Common myeloid progenitor, CD34-positive (primary cell): ENCODE measurements around the gene OR1Q1.

Experiments
- CTCF ChIA-PET: fragments of 350-600 bp; sonication (Branson Sonifier 250); formaldehyde crosslinking; loops from one replicate; lab custom pipeline; 2021; ENCODE audit warnings: antibody characterized with exemption; lab: Charles Lee
- POLR2A ChIA-PET: fragments of 350-600 bp; sonication (Branson Sonifier 250); formaldehyde crosslinking; loops from one replicate; lab custom pipeline; 2021; ENCODE audit warnings: antibody characterized with exemption; lab: Charles Lee
- DNase-seq, 3 donors: peaks; one replicate each; pipeline versions ENCODE4 v3.0.0 to v3.0.0-alpha.2; 2013
- H3K27ac ChIP-seq, 2 experiments: 1 replicate in 1 of 2; 2 replicates in 1 of 2; pipeline ENCODE4 v1.7.0; 2013; ENCODE audit warnings: inconsistent platforms in 2 of 2, low read length in 2 of 2, mild to moderate bottlenecking in 2 of 2, low read depth in 1 of 2, moderate library complexity in 1 of 2; ENCODE audit not compliant: severe bottlenecking in 2 of 2, insufficient read depth in 1 of 2, poor library complexity in 1 of 2
- H3K27me3 ChIP-seq, 5 experiments: replicated peaks in 2 of 5; 1 replicate in 3 of 5; 2 replicates in 2 of 5; pipeline versions ENCODE4 v1.6.1 to v1.7.0; 2013; ENCODE audit warnings: low read length in 4 of 5, mild to moderate bottlenecking in 2 of 5, moderate library complexity in 2 of 5, inconsistent platforms in 1 of 5; ENCODE audit not compliant: insufficient read depth in 5 of 5, control insufficient read depth in 4 of 5
- H3K36me3 ChIP-seq, 4 experiments: 1 replicate in 2 of 4; 2 replicates in 2 of 4; pipeline versions ENCODE4 v1.6.1 to v1.7.0; 2013; ENCODE audit warnings: low read length in 3 of 4, control low read depth in 1 of 4, mild to moderate bottlenecking in 1 of 4; ENCODE audit not compliant: control insufficient read depth in 4 of 4, insufficient read depth in 4 of 4
- H3K4me1 ChIP-seq, 4 experiments: 1 replicate in 3 of 4; 2 replicates in 1 of 4; pipeline versions ENCODE4 v1.6.1 to v1.7.1; 2013; ENCODE audit warnings: low read length in 3 of 4, mild to moderate bottlenecking in 3 of 4, control low read depth in 1 of 4, inconsistent platforms in 1 of 4, moderate library complexity in 1 of 4; ENCODE audit not compliant: control insufficient read depth in 4 of 4, insufficient read depth in 4 of 4; ENCODE audit errors: control extremely low read depth in 1 of 4
- H3K4me3 ChIP-seq, 7 experiments: 1 replicate in 4 of 7; 2 replicates in 3 of 7; pipeline versions ENCODE4 v1.5.1 to v1.7.0; 2013; ENCODE audit warnings: mild to moderate bottlenecking in 7 of 7, low read length in 6 of 7, moderate library complexity in 6 of 7, inconsistent platforms in 2 of 7, low read depth in 2 of 7, control low read depth in 1 of 7; ENCODE audit not compliant: insufficient read depth in 4 of 7, control insufficient read depth in 1 of 7; ENCODE audit errors: extremely low read depth in 1 of 7
- H3K9me3 ChIP-seq, 5 experiments: 1 replicate in 4 of 5; 2 replicates in 1 of 5; pipeline versions ENCODE4 v1.6.1 to v1.7.1; 2013; ENCODE audit warnings: low read length in 4 of 5, mild to moderate bottlenecking in 2 of 5, inconsistent platforms in 1 of 5, low read depth in 1 of 5, moderate library complexity in 1 of 5; ENCODE audit not compliant: control insufficient read depth in 4 of 5, insufficient read depth in 2 of 5; ENCODE audit errors: control extremely low read depth in 1 of 5
- WGBS: methylation state at CpG from one replicate; pipeline ENCODE4 v1.1.5; 2013; ENCODE audit not compliant: insufficient coverage; 5-methylcytosine and 5-hydroxymethylcytosine counted together

Gene OR1Q1

DNA sequence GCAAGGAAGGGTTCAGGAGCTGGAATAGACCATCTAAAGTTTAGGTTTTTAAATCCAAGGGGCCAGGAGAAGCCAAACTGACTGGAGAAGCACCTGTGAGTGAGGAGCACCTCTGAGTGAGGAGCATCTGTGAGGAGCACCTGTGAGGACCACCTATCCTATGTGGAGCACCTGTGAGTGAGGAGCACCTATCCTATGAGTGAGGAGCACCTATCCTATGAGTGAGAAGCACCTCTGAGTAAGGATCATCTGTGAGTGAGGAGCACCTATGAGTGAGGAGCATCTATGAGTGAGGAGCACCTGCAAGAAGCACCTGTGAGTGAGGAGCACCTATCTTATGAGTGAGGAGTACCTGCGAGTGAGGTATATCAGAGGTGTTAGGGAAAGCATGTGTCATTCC lies 8.0 kb upstream of the OR1Q1 start:
- no peaks in the 10 kb centered on the region for H3K36me3 ChIP-seq
- no peak for DNase-seq
- WGBS, result no CpG with 5 or more reads among the region's 1 CpG
- no peak overlapping the region for H3K27ac ChIP-seq
- CTCF ChIA-PET, result no interaction called here
- no peak overlapping the region for H3K4me3 ChIP-seq
- no peaks in the 10 kb centered on the region for H3K4me1 ChIP-seq
- POLR2A ChIA-PET, result no interaction called here
- peaks cover 0 to 3% (median 3%) of the 10 kb centered on the region in 5 experiments for H3K9me3 ChIP-seq
- H3K27me3 ChIP-seq, result no peaks in the 10 kb centered on the region

DNA sequence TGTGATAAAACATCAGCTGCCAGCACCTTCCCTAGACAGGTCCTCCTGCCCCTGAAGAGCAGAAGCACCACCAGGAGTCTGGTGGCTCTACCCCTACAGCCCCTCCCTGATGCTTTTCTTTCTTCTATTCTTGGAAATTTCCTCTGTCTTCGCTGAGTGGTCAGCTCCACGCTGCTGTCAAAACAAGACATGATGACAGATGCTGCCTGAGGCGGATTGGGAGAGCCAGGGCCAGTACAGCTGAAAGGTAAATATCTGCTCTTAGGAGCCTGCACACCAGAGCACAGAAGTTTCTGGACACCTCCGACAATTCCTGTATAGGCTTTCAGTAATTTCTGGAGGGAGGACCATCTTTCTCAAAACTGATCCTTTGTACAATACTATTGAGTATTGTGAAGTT lies 4.7 kb upstream of the OR1Q1 start:
- WGBS, result 88% methylated on average over 4 of the region's 4 CpGs
- no peaks in the 10 kb centered on the region for H3K36me3 ChIP-seq
- ChIA-PET CTCF (no interaction called here), POLR2A (no interaction called here)
- H3K9me3 ChIP-seq, result no peaks in the 10 kb centered on the region
- H3K4me3 ChIP-seq, result no peak overlapping the region
- no peak overlapping the region for H3K27ac ChIP-seq
- no peaks in the 10 kb centered on the region for H3K27me3 ChIP-seq
- no peak for DNase-seq
- no peaks in the 10 kb centered on the region for H3K4me1 ChIP-seq

DNA sequence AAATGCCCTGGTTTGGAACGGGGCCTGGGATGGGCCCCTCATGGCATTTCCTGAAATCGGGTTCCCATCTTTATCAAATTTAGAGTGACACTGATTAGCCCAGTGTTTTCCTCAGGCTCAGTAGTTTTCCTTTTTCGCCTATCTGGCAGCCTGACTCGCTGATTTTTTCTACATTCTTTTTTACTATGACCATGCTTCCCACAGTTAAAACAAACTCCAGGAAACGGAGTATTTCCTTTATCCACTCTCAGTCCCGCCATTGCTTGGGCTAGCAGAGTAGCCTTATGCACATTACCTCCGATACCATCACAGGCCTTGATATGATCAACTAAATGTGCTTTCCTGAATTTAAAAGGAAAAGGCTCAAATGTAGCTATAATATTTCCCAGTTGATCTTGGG lies 5.5 kb downstream of the OR1Q1 start:
- H3K4me3 ChIP-seq, result no peak overlapping the region
- H3K27ac ChIP-seq, result no peak overlapping the region
- H3K9me3 ChIP-seq, result no peaks in the 10 kb centered on the region
- no peak for DNase-seq
- CTCF ChIA-PET, result no interaction called here
- H3K36me3 ChIP-seq, result no peaks in the 10 kb centered on the region
- WGBS, result 82% methylated on average over 5 of the region's 7 CpGs
- POLR2A ChIA-PET, result no interaction called here
- H3K4me1 ChIP-seq, result no peaks in the 10 kb centered on the region
- H3K27me3 ChIP-seq, result no peaks in the 10 kb centered on the region

DNA sequence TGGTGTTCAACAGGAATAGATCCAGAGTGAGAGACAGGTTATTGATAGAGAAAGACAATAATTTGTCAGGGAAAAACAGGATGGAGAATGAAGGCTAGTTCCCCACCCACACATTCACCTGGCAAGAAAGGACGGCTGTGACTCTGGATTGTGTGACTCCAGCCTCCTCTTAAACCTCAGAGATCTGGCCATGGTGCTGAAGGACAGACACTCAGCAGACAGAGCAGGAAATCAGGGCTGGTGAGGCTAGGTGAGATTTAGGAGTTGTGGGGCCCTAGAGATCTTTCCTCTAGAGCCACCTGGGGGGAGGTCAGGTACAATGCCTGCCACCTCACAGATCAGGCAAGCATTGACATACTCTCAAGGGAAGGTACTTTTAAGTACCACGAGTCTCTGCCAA lies 27.7 kb downstream of the OR1Q1 start:
- no peak for DNase-seq
- Histone ChIP-seq H3K4me3 (no peak overlapping the region), H3K9me3 (peaks cover 0 to 9% (median 4%) of the 10 kb centered on the region in 5 experiments), H3K27me3 (no peaks in the 10 kb centered on the region), H3K4me1 (no peaks in the 10 kb centered on the region), H3K36me3 (no peaks in the 10 kb centered on the region), H3K27ac (no peak overlapping the region)
- POLR2A ChIA-PET, result no interaction called here
- CTCF ChIA-PET, result no interaction called here
- WGBS, result 90% methylated on average over 2 of the region's 2 CpGs

DNA sequence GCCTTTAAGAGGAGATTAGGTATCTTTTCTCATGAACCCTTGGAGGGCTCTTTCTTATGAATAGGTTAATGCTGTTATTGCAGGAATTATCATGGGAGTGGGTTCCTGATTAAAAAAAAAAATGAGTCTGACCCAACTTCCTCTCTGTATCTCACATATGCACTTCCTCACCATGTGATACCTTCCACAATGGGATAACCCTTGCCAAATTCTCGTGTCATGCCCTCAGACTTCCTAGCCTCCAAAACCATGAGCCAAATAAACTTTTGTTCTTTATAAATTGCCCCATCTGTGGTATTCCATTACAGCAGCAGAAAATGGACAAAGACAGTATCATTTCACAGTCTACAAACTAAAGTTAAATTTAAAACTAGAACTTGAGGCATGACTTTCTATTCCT lies 41.8 kb downstream of the OR1Q1 start:
- Histone ChIP-seq H3K4me3 (no peak overlapping the region), H3K27ac (no peak overlapping the region), H3K36me3 (no peaks in the 10 kb centered on the region), H3K4me1 (no peaks in the 10 kb centered on the region), H3K27me3 (peaks cover 0 to 2% (median 0%) of the 10 kb centered on the region in 5 experiments), H3K9me3 (peaks cover 0 to 2% (median 0%) of the 10 kb centered on the region in 5 experiments)
- no peak for DNase-seq
- WGBS, result 57% methylated on average over 1 of the region's 1 CpG
- POLR2A ChIA-PET, result no interaction called here
- CTCF ChIA-PET, result no interaction called here

DNA sequence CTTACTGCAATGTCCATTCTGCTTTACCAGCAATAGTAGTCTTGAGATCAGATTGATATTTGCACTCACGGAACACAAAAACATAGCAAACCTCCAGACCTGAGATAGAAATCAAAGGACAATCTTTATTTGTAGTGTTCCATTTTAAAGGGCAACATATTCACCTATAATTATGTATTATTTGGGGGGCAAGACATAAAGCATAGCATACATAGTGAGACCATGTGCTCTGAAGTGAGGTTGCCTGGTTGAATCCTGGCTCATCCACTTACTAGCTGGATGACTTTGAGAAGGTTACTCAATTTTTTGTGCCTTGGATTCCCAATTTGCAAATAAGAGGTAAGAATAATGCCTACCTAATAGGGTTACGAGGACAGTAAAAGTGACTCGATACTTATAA lies 43.0 kb downstream of the OR1Q1 start, which contains the start of gene OR1B1:
TSS of gene OR1B1 (minus strand) at position 101 of the 400 bp plus-strand sequence.
- Histone ChIP-seq H3K4me1 (no peaks in the 10 kb centered on the region), H3K27me3 (peaks cover 0 to 6% (median 0%) of the 10 kb centered on the region in 5 experiments), H3K9me3 (peaks cover 0 to 2% (median 0%) of the 10 kb centered on the region in 5 experiments), H3K36me3 (no peaks in the 10 kb centered on the region), H3K27ac (no peak within 1 kb of the TSS), H3K4me3 (no peak within 1 kb of the TSS)
- CTCF ChIA-PET, result no interaction called here
- POLR2A ChIA-PET, result no interaction called here
- DNase-seq, result no peak
- WGBS, result 100% methylated on average over 2 of the region's 3 CpGs

DNA sequence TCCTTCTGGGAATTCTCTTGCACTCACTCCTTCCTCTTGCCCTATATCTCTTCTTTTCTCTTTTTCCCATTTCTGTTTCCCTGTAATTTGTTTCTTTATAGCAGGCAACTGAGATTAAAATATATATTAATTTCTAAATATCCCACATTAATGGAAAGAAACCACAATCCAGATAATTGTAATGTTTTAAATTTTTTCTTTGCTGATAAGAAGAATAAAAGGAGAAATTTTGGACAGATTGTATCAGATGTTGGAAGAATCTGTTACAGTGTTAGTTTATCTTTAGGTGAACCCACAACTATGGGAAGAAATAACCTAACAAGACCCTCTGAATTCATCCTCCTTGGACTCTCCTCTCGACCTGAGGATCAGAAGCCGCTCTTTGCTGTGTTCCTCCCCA lies 46.9 kb downstream of the OR1Q1 start, which contains the start of gene OR1L1:
TSS of gene OR1L1 (plus strand) at position 301 of the 400 bp plus-strand sequence. CDS start at position 301, 0 bp downstream.
- CTCF ChIA-PET, result no interaction called here
- H3K4me3 ChIP-seq, result no peak within 1 kb of the TSS
- no peaks in the 10 kb centered on the region for H3K4me1 ChIP-seq
- peaks cover 0 to 11% (median 0%) of the 10 kb centered on the region in 5 experiments for H3K27me3 ChIP-seq
- WGBS, result 82% methylated on average over 2 of the region's 2 CpGs
- DNase-seq, result no peak
- peaks cover 0 to 5% (median 0%) of the 10 kb centered on the region in 5 experiments for H3K9me3 ChIP-seq
- no peaks in the 10 kb centered on the region for H3K36me3 ChIP-seq
- POLR2A ChIA-PET, result no interaction called here
- H3K27ac ChIP-seq, result no peak within 1 kb of the TSS
